Right lobe of liver (tissue), 6 donors: ENCODE data around the gene COQ5. TPM values are rescaled to one million over a fixed set of nuclear protein-coding genes. Genes with fewer than 3 reads are reported as not detected.
A peak's percentile ranks its signal among the peaks of the same experiment; 100 is the strongest.

ENCODE experiments used
- ATAC-seq, 4 donors: fragments of 200-7000 bp; cut with Tn5 transposase; one replicate each; pipeline ENCODE4 v1.9.1; 2020; ENCODE audit warnings: mild to moderate bottlenecking in 4 of 4, moderate library complexity in 4 of 4
- DNase-seq, 3 donors: peaks; one replicate each; pipeline ENCODE4 v3.0.0-alpha.2; 2020
- H3K27ac ChIP-seq, 3 donors: fragments of 200-600 bp; one replicate each; pipeline ENCODE4 v1.8.0; 2022
- H3K27me3 ChIP-seq, 2 donors: fragments of 200-600 bp; one replicate each; pipeline ENCODE4 v1.8.0; 2022
- H3K36me3 ChIP-seq, 4 donors: fragments of 200-600 bp; sonication (generic) in 1 of 4; one replicate each; pipeline versions ENCODE4 v1.5.1 to v1.8.0; 2017 to 2022; ENCODE audit warnings: control low read depth in 1 of 4
- H3K4me1 ChIP-seq, 4 donors: fragments of 200-600 bp; sonication (generic) in 1 of 4; one replicate each; pipeline versions ENCODE4 v1.5.1 to v1.8.0; 2017 to 2022; ENCODE audit warnings: control low read depth in 1 of 4
- H3K4me3 ChIP-seq, 3 donors: fragments of 200-600 bp; one replicate each; pipeline ENCODE4 v1.8.0; 2022
- H3K9me3 ChIP-seq, 4 donors: fragments of 200-600 bp; sonication (generic) in 1 of 4; one replicate each; pipeline versions ENCODE4 v1.5.1 to v1.8.0; 2017 to 2022; ENCODE audit warnings: control low read depth in 1 of 4
- POLR2A ChIP-seq: fragments of 450-650 bp; IDR thresholded peaks from one replicate; pipeline ENCODE4 v1.6.1; 2017; ENCODE audit warnings: antibody characterized with exemption, mild to moderate bottlenecking
- WGBS: methylation state at CpG from one replicate; pipeline ENCODE4 v1.1.6; 2018; ENCODE audit warnings: low coverage, low lambda C conversion rate; ENCODE audit not compliant: insufficient coverage; ENCODE audit errors: missing lambda C conversion rate; 5-methylcytosine and 5-hydroxymethylcytosine counted together
- intact Hi-C, 2 donors: fragments of 100-400 bp; cut with DNase I; formaldehyde crosslinking; loops; one replicate each; pipeline versions ENCODE4 v1.11.2 to v1.14.1; 2022
- total RNA-seq, 6 experiments: library from RNA; depleted of rRNA in 2 of 6; stranded (reverse); fragments of >200 nt in 2 of 6; fragmentation: NEBNext Ultra II Directional in 3 of 6; extraction: Animal tissue kit (Norgen Biotek cat#: 25700) in 3 of 6; gene quantifications; one replicate each; pipeline versions ENCODE4 v1.1.0 to v1.2.4, GENCODE V29; 2016 to 2023
- TF ChIP-seq, protein P1 (sequence below), 4 donors: fragments of 200-600 bp in 3 of 4; fragments of 450-650 bp in 1 of 4; IDR thresholded peaks; one replicate each; pipeline versions ENCODE4 v1.5.1 to v1.8.0; 2016 to 2022; ENCODE audit warnings: antibody characterized with exemption in 4 of 4, mild to moderate bottlenecking in 2 of 4
- donor health status: DM: no; HTN: yes; CAD: no.
- donor health status: DM: no; HTN: no; CAD: no.
- donor health status: DM: no; HTN: no; CAD: no.
- donor health status: DM: no; HTN: yes; CAD: no.
- donor health status: DM: no; HTN: yes; CAD: no.

Gene COQ5
- total RNA-seq, 6 experiments from 2014 or later, result 21.6 to 37.9 (median 31.0) TPM

- ATAC-seq (peak; percentile 3 to 31 (median 20)), DNase-seq (peak in 2 of 3 donors; percentile 37 to 59)
- peaks cover under 1 to 21% (median 14%) of the 10 kb centered on the region in 4 donors for H3K36me3 ChIP-seq
- no peaks in the 10 kb centered on the region for H3K27me3 ChIP-seq
- peak overlapping the region; percentile 84 to 89 (median 88) for H3K4me3 ChIP-seq
- no peaks in the 10 kb centered on the region for H3K9me3 ChIP-seq
- H3K4me1 ChIP-seq, result peaks cover 0 to 32% (median 0%) of the 10 kb centered on the region in 4 donors
- intact Hi-C loops, result no loop called here
- WGBS, result under 1% methylated on average over 22 of the region's 23 CpGs
- peak overlapping the region; percentile 76 to 92 (median 83) for H3K27ac ChIP-seq
- no peak for TF ChIP-seq POLR2A
- TF ChIP-seq, protein P1, sequence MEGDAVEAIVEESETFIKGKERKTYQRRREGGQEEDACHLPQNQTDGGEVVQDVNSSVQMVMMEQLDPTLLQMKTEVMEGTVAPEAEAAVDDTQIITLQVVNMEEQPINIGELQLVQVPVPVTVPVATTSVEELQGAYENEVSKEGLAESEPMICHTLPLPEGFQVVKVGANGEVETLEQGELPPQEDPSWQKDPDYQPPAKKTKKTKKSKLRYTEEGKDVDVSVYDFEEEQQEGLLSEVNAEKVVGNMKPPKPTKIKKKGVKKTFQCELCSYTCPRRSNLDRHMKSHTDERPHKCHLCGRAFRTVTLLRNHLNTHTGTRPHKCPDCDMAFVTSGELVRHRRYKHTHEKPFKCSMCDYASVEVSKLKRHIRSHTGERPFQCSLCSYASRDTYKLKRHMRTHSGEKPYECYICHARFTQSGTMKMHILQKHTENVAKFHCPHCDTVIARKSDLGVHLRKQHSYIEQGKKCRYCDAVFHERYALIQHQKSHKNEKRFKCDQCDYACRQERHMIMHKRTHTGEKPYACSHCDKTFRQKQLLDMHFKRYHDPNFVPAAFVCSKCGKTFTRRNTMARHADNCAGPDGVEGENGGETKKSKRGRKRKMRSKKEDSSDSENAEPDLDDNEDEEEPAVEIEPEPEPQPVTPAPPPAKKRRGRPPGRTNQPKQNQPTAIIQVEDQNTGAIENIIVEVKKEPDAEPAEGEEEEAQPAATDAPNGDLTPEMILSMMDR (IDR thresholded peaks at IDR 0.05), result no peak
These were observed 60.6 kb downstream of the COQ5 start for GRCh38 chr12:120468325-120468820.

DNA sequence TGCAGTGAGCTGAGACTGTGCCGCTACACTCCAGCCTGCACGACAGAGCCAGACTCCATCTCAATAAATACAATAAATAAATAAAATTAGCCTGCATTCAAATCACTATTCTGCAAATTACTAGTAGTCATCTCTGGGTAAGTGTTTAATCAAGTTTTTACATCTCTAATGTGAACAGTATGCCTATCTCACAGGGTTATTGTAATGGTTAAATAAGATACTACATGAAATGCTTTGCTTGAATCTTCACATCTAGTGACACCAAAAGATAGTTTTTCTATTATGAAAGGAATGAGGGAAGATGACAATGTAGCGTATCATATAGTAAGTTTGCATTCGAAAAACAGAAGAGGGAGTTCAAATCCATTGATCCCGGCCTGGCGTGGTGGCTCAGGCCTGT, 61.5 kb downstream of the COQ5 start:
- DNase-seq, result no peak
- H3K9me3 ChIP-seq, result no peaks in the 10 kb centered on the region

GRCh38 chr12:120466560-120467315, 62.2 kb downstream of the COQ5 start:
- Histone ChIP-seq H3K4me3 (no peak overlapping the region), H3K4me1 (peaks cover 0 to 32% (median 0%) of the 10 kb centered on the region in 4 donors), H3K27me3 (no peaks in the 10 kb centered on the region), H3K27ac (no peak overlapping the region), H3K9me3 (no peaks in the 10 kb centered on the region), H3K36me3 (peaks cover 14 to 38% (median 27%) of the 10 kb centered on the region in 4 donors)
- peak in 2 of 3 donors; percentile 31 to 51 for DNase-seq
- ATAC-seq, result peak in 3 of 4 donors; percentile 17 to 25 (median 18)
- WGBS, result 57% methylated on average over 7 of the region's 8 CpGs
- intact Hi-C loops, result no loop called here
- TF ChIP-seq, protein P1 (IDR thresholded peaks at IDR 0.05), result peak; percentile 42 to 59 (median 50)
- TF ChIP-seq POLR2A, result no peak

More for the DNA sequence above, 61.5 kb downstream of the COQ5 start:
- Histone ChIP-seq H3K4me3 (no peak overlapping the region), H3K4me1 (peaks cover 0 to 32% (median 0%) of the 10 kb centered on the region in 4 donors), H3K36me3 (peaks cover 10 to 31% (median 22%) of the 10 kb centered on the region in 4 donors), H3K27me3 (no peaks in the 10 kb centered on the region), H3K27ac (no peak overlapping the region)
- no peak for ATAC-seq
- 89% methylated on average over 6 of the region's 6 CpGs for WGBS
- intact Hi-C loops, result no loop called here
- TF ChIP-seq, protein P1 (IDR thresholded peaks at IDR 0.05), result no peak
- no peak for TF ChIP-seq POLR2A

DNA sequence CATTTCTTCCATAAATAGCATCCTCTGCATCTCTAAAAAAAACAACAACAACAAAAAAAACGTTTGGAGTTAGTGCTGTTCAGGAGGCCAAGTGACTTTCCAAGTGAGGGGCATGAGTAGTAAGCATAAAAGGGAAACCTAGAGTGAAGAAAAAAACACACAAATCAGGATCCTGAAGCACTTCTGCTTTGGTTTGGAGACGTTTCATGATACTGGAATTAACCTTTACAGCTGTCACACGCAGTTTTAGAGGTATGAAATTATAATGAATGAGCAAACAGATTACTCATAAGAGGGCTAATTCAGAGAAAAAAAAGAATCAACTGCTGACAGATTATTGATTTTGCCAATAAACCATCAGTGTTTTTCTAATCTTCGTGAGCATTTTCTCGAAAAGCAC, 63.2 kb downstream of the COQ5 start:
- intact Hi-C loops, result no loop called here
- H3K9me3 ChIP-seq, result no peaks in the 10 kb centered on the region
- TF ChIP-seq POLR2A, result no peak
- TF ChIP-seq, protein P1 (IDR thresholded peaks at IDR 0.05), result no peak
- H3K4me3 ChIP-seq, result no peak overlapping the region
- DNase-seq (no peak), ATAC-seq (no peak)
- no peaks in the 10 kb centered on the region for H3K27me3 ChIP-seq
- peaks cover 14 to 47% (median 31%) of the 10 kb centered on the region in 4 donors for H3K36me3 ChIP-seq
- 33% methylated on average over 5 of the region's 5 CpGs for WGBS
- H3K4me1 ChIP-seq, result peaks cover 0 to 26% (median 0%) of the 10 kb centered on the region in 4 donors
- H3K27ac ChIP-seq, result no peak overlapping the region
